ENCODE measurements around the gene SPATA20.

GRCh38 chr17:50577451-50577954, 30.5 kb downstream of the SPATA20 start:
- TF ChIP-seq SIN3A (IDR thresholded peaks at IDR 0.05; ENCODE audit: borderline replicate concordance, insufficient read depth, low read length): no peak
- TF ChIP-seq REST (IDR thresholded peaks at IDR 0.05; ENCODE audit: insufficient read depth in 1 of 2, low read depth in 2 of 2, low read length in 2 of 2): no peak
- no peak for TF ChIP-seq POLR2AphosphoS5 (IDR thresholded peaks at IDR 0.05; ENCODE audit: low read depth, low read length)
